ENCODE data around the gene MRPL21.

The MRPL21 gene

DNA sequence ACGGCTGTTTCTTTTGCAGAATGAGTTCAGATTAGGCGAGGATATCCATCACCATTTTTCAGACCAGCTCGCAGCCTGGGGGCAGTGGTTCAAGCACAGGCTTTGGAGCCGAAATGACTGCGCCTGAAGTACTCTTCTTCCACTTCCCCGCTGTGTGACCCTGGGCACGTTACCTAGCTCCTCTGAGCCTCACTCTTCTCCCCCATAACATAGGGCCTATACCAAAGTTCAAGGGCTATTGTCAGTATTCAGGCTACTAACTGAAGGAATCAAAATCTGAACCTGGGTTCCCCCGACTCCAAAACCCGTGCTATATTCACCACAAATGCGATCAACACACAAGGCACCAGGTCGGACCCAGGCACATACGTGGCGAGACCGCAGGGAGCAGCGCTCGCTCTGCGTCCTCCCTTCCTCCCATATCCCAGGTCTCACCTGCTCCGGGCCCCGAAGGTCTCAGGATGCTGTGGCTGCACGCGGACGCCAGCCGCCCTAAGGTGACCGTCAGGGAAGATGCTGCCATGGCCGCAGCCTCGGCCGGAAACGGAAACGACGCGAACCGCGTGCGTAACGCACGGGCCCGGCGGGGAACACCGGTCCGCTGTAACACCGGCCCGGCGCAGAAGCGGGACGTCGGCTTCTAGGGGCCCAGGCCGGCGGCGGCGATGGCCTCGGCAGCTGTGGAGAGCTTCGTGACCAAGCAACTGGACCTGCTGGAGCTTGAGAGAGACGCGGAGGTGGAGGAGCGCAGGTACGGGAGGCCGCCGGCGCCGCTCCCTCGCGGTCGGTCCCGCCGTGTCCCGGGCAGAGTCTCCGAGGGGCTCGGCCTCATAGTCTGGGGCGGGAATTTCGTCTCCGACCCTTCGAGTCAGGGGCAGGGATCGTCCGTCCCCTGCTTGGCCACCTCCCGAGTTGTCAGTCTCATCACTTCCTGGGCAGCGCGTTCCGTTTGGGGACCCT, at the start of gene MRPL21, which contains the start of gene IGHMBP2:
Gene MRPL21, minus strand, starts transcription at position 545 of the 960 bp plus-strand sequence. Its CDS starts 22 bp downstream, at position 523.
Gene IGHMBP2, plus strand, starts transcription at position 604 of the 960 bp plus-strand sequence. Its CDS starts 62 bp downstream, at position 666.
- peak; percentile 97 for FAIRE-seq
- DNase-seq (ENCODE audit: insufficient read length, low spot score) = peak; percentile 93

DNA sequence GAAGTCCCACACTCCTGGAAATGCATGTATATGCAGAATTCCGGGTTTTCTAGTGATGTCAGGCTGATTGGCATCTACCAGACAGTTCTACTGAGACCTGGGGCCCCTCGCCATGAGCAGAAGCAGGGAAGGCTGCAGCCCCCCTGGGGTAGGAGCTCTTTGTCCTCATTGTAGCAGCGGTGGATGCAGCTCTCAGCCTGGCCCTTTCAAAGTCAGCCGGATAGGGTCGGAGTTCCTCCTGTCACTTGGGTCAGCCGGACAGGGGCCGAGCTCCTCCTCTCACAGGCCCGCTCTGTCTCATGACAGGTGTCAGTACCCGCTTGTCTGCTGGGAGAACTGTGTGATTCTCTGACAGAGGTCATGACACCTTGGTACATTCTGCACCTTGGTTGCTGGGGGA, 47.1 kb upstream of the MRPL21 start:
- no peak for DNase-seq (ENCODE audit: insufficient read length, low spot score)
- FAIRE-seq = no peak

DNA sequence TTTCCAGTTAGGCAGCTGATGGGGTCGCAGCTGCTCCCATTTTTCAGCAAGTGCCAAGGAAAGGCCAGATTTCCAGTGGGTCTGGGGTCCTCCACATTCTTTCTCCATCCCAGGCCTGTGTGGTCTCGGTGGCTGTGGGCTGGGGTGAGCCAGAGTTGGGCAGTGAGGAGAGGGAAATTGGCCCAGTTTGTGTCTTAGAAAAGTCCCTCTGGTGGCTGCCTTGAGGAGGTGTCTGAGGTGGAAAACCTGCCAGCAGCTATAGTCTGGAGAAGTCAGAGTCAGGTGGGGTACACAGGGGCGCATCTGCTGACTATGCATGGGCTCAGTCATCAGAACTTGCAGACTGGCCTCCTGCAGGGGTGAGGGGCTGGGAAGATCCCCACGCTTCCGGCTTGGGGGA, 46.6 kb upstream of the MRPL21 start:
- FAIRE-seq (no peak), DNase-seq (ENCODE audit: insufficient read length, low spot score) (peak; percentile 52)

DNA sequence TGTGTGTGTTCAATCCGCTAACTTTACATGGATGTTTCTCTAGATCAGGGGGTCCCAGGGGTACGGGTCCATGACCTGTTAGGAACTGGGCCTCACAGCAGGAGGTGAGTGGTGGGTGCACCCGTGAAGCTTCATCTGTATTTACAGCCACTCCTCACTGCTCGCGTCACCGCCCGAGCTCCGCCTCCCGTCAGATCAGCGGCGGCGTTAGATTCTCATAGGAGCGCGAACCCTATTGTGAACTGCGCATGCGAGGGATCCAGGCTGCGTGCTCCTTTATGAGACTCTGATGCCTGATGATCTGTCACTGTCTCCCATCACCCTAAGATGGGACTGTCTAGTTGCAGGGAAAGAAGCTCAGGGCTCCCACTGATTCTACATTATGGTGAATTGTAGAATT, 45.3 kb upstream of the MRPL21 start:
- no peak for DNase-seq (ENCODE audit: insufficient read length, low spot score)
- no peak for FAIRE-seq

DNA sequence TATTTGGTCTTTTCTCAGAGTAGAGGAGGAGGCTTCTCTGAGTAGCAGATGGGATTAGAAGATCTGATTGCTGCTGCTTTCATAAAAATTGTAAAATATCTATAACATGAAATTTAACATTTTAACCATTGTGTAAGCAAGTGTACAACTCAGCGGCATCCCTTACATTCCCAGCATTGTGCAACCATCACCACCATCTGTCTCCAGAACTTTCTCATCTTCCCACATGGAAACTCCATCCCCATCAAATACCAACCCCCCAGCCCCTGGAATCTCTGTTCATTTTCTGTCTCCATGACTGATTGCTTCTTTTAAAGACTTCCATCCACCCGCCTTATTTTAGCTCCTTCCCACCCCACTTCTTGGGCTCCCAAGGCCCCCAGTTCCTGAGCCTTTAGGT, 44.9 kb upstream of the MRPL21 start:
- no peak for FAIRE-seq

DNA sequence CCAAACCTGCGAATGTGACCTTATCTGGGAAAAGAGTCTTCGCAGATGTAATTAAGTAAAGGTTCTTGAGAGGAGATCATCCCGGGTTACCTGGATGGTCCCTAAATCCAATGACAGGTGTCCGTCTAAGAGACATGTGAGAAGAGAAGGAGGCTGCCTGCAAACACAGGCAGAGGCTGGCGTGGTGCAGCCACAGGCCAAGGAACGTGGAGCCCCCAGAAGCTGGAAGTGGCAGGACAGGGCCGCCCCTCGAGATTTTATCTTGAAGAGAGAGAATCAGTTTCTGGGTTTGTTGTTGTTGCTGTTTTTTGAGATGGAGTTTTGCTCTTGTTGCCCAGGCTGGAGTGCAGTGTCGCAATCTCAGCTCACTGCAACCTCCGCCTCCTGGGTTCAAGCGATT, 43.5 kb upstream of the MRPL21 start:
- FAIRE-seq (no peak), DNase-seq (ENCODE audit: insufficient read length, low spot score) (no peak)

More for the DNA sequence above, 44.9 kb upstream of the MRPL21 start:
- no peak for DNase-seq (ENCODE audit: insufficient read length, low spot score)

DNA sequence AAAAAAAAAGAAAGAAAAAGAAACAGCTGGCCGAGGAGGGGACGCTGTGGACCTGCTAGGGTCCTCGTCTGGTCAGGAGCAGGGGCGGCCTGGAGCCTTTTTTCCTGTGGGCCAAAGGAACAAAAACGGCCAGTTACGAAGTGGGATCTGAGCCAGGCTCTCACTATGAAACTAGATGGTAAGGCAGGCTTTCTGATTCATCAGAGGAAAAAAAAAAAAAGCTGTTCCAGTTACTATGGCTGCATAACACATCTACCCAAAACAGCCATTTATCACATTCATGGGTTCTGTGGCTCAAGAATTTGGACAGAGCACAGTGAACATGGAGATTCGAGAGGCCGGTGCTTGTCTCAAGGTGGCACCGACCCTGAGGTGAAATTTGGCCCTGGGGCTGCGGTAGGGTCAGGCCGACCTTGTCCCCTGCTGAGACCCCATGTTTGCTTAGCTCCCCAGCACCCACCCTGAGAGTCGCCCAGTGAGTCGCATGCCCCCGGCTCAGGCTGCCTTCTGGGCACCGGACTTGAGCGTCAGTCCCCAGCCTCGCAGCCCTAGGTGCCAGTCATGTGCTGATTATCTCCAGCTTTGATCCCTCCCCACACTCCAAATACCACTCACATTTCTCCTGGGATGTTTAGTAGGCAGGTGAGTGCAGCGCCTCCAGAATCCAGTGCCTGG, 42.9 kb upstream of the MRPL21 start:
- FAIRE-seq (no peak), DNase-seq (ENCODE audit: insufficient read length, low spot score) (no peak)

DNA sequence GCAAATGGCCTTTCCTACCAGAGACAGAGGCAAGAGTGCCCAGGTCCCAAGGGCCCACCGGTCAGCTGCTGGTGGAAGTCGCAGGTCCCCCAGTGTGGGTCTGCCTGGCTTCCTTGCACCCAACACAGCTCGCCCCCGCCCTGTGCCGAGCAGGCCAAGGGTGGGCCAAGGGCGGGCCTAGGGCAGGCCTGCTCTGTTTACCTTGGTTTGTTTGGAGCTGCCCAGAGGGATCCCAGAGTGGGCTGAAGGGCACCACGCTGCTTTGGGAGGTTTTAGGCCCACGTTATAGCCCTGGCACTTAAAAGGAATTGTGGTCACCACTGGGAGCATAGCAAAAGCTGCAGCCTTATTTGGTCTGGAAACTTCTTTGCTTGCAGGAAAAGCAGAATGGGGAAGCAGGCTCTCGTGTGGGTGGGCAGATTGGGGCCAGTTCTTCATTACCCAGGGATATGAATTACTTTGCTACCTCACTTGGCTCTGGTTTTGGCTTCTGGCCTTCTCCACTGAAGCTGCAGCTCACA, 39.2 kb upstream of the MRPL21 start:
- FAIRE-seq = no peak
- DNase-seq (ENCODE audit: insufficient read length, low spot score) = no peak

DNA sequence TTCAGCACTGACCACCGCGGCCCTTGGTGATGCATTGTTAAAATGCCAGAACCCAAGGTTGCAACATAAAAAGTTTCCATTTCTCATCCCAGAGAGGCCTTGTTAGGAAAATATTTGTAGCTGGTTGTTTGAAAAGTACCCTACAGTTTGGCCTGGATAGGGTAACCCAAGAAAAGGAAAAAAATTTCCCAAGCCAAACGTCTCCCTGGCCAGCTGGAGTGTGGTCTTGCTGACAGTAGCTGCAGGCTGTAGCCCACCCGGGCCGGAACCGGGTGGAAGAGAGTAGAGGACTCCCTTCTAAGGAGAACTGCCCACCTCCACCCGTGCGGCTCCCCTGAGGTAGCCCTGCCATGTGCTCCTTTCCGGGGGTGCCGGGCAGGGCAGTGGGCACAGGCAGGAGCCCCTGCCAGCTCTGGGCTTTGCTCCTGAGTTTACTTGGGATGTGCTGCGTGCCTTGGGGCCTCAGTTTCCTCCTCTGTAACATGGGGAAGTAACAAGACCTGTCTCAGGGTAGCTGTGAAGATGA, 38.5 kb upstream of the MRPL21 start:
- DNase-seq (ENCODE audit: insufficient read length, low spot score) (no peak), FAIRE-seq (no peak)

DNA sequence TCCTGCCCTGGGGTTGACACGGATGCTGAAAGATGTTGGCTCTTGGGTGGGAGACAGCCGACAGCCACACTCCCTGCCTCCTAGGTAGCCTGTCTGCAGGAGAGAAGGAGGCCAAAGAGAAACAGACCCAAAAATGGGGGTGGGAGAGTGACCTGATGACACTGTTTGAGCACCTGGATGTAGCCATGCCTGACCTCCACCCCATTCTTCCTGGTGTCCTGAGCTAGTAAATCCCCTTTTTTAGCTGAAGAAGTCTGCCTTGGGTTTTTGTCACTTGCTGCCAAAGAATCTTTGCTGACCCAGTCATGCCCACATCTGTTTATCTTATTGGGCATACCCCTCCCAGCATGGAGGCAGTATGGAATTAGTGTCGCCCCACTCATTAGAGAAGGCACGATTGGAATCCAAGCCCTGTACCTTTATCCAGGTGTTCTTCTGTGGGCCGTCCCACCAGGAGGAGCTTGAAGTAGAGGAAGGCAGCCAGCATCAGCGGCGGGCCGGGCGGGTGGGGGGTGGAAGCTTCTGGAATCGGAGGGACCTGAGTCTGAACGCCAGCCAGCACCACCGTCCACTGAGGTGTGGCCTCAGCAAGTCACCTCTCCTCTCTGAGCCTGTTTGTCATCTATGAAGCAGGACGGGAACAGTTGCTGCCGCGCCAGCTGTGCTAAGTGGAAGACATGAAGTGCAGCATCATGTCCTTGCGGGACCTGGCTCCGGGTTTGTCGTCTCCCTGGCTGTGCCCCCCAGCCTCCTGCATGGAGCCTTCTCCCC, 37.9 kb upstream of the MRPL21 start:
- DNase-seq (ENCODE audit: insufficient read length, low spot score) (no peak), FAIRE-seq (no peak)

DNA sequence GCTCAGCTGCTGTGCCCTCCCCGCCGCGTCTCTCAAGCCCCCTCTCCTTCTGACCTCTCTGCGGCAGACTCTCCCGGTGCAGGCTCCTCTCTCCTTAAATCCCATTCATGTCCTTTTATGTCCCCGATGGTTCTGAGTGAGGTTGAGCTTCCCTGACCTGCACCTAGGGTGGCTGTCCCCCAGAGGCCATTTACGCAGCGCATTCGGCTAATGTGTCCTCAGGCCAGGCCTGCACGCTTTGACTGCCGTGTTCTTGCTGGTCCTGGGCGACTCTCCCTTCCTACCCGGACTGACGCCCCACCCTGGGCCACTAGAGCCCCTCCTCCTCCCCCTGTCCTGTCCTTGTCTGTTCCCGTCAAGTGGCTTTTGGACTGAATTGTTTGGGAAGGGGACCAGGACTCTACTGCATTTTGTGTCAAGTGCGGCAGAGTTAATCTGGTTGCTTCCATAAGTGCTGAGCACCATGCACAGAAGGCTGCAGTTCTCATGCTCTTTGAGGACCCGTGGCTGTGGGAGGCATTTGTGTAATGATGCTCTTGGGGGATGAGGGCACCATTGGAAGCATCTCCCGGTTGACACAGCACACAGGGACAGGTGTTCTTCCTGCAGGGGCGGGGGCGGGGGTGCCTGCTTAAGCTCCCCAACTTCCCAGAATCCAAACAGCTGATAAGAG, 37.2 kb upstream of the MRPL21 start:
- DNase-seq (ENCODE audit: insufficient read length, low spot score) (no peak), FAIRE-seq (no peak)

DNA sequence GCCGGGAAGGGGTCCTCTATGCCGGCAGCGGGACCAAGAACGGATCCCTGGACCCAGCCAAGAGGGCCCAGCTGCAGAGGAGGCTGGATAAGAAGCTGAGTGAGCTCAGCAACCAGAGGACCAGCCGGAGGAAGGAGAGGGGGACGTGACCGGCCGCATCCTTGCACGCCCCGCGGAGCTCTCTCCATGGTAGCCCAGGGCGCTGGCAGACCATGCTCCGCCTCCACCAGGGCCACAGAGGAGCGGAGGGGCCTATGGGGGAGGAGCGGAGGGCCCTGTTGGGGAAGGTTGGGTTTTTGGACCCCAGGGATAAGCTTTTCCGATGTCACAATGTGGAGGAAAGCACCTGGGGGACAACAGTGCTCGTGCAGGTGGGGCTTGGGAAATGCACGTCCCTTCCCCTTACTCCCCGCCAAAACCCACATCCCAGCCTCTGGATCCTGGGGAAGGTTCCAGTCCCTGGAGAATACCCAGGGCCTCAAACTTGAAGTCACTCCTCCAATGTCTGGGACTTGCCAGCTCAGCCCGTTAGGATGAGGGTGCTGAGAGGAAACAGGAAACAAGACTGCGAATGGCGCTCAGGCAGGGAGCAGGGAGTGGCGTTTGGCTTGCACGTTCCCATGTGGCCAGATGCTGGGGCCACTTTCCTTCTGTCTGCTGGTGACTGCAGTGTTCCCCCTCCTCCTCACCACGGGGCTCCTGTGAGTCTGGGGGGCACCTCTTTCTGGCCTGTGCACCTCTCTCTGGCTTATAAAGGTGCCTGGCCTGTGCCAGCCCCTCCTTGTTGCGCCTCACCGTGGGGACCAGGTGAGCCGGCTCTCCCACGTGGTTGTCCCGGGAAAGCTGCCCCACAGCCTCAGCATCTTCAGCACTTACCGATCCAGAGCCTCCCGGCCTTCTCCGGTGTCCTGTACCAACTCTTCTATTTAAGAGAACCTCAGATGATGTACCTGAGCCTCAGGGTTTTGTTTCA, 36.2 kb upstream of the MRPL21 start:
- DNase-seq (ENCODE audit: insufficient read length, low spot score) = no peak

DNA sequence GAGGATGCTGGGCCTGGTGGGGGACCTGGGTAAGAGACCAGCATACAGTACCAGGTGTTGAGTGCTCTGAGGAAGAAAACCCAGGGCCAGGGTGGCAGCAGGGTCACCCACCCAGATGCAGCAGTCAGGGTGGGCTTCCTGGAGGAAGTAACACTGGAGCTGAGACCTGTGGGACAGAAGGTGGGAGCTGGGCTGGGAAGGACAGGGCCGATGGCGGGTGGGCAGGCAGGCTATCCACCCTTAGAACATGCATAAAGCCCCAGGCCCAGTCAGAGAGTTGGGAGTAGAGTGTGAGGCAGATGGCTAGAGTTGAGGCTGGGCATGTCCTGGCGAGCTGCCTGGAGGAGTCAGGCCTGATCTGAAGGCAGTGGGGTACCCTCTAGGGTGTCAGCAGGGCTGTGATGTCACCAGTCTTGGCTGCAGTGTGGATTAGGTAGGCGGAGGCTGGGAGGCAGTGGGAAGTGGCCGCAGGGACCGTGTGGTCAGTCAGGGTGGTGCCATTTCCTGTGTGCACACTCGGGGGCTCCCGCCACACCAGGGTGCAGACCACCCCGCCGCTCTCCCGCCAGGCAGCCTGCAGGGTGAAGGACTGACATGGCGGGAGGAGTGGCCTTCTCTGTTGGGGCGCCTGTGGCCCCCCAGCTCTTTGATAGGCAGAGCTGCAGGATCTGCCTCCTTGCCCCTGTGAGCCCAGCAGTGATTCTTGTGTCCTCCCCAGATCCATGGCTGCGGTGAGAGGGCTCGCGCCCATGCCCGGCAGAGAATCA, 35.4 kb upstream of the MRPL21 start:
- no peak for FAIRE-seq
- DNase-seq (ENCODE audit: insufficient read length, low spot score) = no peak

More for the DNA sequence above, 36.2 kb upstream of the MRPL21 start:
- no peak for FAIRE-seq

DNA sequence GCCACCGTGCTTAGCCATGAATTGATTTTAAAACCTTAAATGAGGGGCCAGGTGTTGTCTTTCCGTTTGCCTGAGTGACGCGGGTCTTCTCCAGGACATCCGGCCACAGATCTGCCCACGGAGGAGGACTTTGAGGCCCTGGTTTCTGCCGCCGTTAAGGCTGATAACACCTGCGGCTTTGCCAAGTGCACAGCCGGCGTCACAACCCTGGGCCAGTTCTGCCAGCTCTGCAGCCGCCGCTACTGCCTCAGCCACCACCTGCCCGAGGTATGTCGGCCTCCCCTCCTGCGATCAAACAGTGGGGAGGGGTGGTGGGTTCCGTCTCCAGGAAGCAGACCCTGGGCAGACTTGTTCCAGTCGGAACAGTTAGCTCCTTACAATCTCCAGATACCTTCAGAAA, 34.5 kb upstream of the MRPL21 start:
- DNase-seq (ENCODE audit: insufficient read length, low spot score) (no peak), FAIRE-seq (no peak)

DNA sequence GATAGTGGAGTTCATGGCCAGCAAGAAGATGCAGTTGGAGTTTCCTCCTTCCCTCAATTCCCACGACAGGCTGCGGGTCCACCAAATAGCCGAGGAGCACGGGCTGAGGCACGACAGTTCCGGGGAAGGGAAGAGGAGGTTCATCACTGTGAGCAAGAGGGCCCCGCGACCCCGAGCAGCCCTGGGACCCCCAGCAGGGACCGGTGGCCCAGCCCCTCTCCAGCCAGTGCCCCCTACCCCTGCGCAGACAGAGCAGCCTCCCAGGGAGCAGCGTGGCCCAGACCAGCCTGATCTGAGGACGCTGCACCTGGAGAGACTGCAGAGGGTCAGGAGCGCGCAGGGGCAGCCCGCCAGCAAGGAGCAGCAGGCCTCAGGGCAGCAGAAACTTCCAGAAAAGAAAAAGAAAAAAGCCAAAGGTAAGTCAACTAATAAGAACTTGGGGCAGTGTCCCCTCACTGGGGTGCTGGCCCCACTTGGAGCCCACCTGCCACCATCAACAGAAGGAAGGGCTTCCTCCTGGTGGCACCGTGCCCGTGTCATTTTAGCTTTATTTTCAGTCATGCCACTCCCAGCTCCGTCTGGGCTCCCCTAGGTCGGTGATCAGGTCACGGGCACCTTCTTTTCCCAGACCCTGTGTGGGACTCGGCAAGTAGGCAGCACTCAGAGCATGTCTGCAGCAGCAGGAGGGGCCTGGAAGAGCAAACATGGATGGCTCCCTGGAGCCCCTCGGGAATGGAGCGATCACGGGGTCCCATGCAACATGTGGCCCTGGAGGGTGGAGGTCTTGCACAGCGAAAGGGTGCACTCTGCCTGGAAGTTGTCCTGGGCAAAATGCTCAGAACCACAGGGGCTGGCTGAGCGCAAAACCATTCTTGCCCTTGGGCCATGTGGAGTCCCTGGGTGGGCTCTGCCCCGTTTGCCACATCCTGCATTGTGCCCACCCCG, 33.3 kb upstream of the MRPL21 start:
- FAIRE-seq = no peak
- no peak for DNase-seq (ENCODE audit: insufficient read length, low spot score)

DNA sequence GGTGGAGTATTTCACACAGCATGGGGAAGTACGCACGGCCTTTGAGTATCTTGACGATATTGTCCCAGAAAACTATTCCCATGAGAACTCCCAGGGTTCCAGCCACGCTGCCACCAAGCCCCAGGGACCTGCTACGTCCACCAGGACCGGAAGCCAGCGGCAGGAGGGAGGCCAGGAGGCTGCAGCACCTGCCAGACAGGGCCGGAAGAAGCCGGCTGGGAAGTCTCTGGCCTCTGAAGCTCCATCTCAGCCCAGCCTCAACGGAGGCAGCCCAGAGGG, 32.7 kb upstream of the MRPL21 start:
- DNase-seq (ENCODE audit: insufficient read length, low spot score) (no peak), FAIRE-seq (peak; percentile 26)

Data from HTR-8/SVneo (cell line).